Measurements from ENCODE around the gene WAPL.
A peak's percentile ranks its signal among the peaks of the same experiment; 100 is the strongest.

Gene WAPL

GRCh38 chr10:86392723-86393094, 128.9 kb downstream of the WAPL start:
- no peaks in the 10 kb centered on the region for H3K9me3 ChIP-seq (replicated peaks in 1 of 2; ENCODE audit: control insufficient read depth in 2 of 2, insufficient read depth in 1 of 2, low read depth in 1 of 2, low read length in 2 of 2)
- no peak overlapping the region for H3K9ac ChIP-seq (ENCODE audit: low read depth, low read length, poor library complexity)
- no peak overlapping the region for H3K4me3 ChIP-seq (ENCODE audit: low read length in 2 of 2)
- no peak overlapping the region for H3K4ac ChIP-seq (ENCODE audit: low read length)
- H3K4me2 ChIP-seq (ENCODE audit: insufficient read depth, low read length, poor library complexity, severe bottlenecking): no peak overlapping the region
- no peak overlapping the region for H3K27ac ChIP-seq (replicated peaks; ENCODE audit: low read length)
- H2BK120ac ChIP-seq (ENCODE audit: low read depth, low read length): no peak overlapping the region
- no peak overlapping the region for H2BK15ac ChIP-seq (ENCODE audit: low read length)
- H3K18ac ChIP-seq (ENCODE audit: low read length): peak overlapping the region; percentile 13
- no peak overlapping the region for H2AK5ac ChIP-seq (ENCODE audit: low read depth, low read length)
- no peak overlapping the region for H4K8ac ChIP-seq (ENCODE audit: low read depth, low read length)
- H3K4me1 ChIP-seq (ENCODE audit: control insufficient read depth in 2 of 2, insufficient read depth in 1 of 2, low read depth in 1 of 2, low read length in 2 of 2): peaks cover 0 to 5% of the 10 kb centered on the region in 2 donors
- peaks cover 2% of the 10 kb centered on the region for H3K79me1 ChIP-seq (ENCODE audit: low read depth, low read length)
- H2AFZ ChIP-seq (ENCODE audit: low read length): no peak overlapping the region
- DNase-seq (ENCODE audit: low spot score): no peak
- H3K14ac ChIP-seq (ENCODE audit: low read length): no peak overlapping the region
- no CpG with 5 or more reads among the region's 7 CpGs for WGBS, 2 donors (ENCODE audit: extremely low coverage in 2 of 2, insufficient read length in 2 of 2, insufficient replicate concordance in 1 of 2)
- H4K91ac ChIP-seq (ENCODE audit: low read depth, low read length, poor library complexity): no peak overlapping the region
- no peak overlapping the region for H2BK5ac ChIP-seq (ENCODE audit: low read length)
- no peak overlapping the region for H3K23ac ChIP-seq (ENCODE audit: low read depth, low read length, poor library complexity)
- no peak overlapping the region for H2BK12ac ChIP-seq (ENCODE audit: low read length)
- peaks cover 0 to 69% (median 6%) of the 10 kb centered on the region in 3 experiments for H3K27me3 ChIP-seq (ENCODE audit: control insufficient read depth in 3 of 3, insufficient read depth in 3 of 3, low read depth in 1 of 3, low read length in 3 of 3)
- no peaks in the 10 kb centered on the region for H3K36me3 ChIP-seq (replicated peaks in 1 of 2; ENCODE audit: control insufficient read depth in 2 of 2, insufficient read depth in 2 of 2, low read length in 2 of 2)

- Histone ChIP-seq H2BK120ac (ENCODE audit: low read depth, low read length) (no peak overlapping the region), H3K36me3 (replicated peaks in 1 of 2; ENCODE audit: control insufficient read depth in 2 of 2, insufficient read depth in 2 of 2, low read length in 2 of 2) (no peaks in the 10 kb centered on the region), H3K4me2 (ENCODE audit: insufficient read depth, low read length, poor library complexity, severe bottlenecking) (no peak overlapping the region), H3K27me3 (ENCODE audit: control insufficient read depth in 3 of 3, insufficient read depth in 3 of 3, low read depth in 1 of 3, low read length in 3 of 3) (peaks cover 0 to 69% (median 6%) of the 10 kb centered on the region in 3 experiments), H3K14ac (ENCODE audit: low read length) (no peak overlapping the region), H4K8ac (ENCODE audit: low read depth, low read length) (no peak overlapping the region), H3K4me3 (ENCODE audit: low read length in 2 of 2) (no peak overlapping the region), H2AFZ (ENCODE audit: low read length) (no peak overlapping the region), H3K4me1 (ENCODE audit: control insufficient read depth in 2 of 2, insufficient read depth in 1 of 2, low read depth in 1 of 2, low read length in 2 of 2) (peaks cover 0 to 7% of the 10 kb centered on the region in 2 donors), H2BK12ac (ENCODE audit: low read length) (no peak overlapping the region), H4K91ac (ENCODE audit: low read depth, low read length, poor library complexity) (peak overlapping the region; percentile 69), H3K23ac (ENCODE audit: low read depth, low read length, poor library complexity) (peak overlapping the region; percentile 67), H2AK5ac (ENCODE audit: low read depth, low read length) (peak overlapping the region; percentile 38), H3K18ac (ENCODE audit: low read length) (peak overlapping the region; percentile 13), H3K79me1 (ENCODE audit: low read depth, low read length) (peaks cover 2% of the 10 kb centered on the region), H3K9ac (ENCODE audit: low read depth, low read length, poor library complexity) (peak overlapping the region; percentile 55), H2BK15ac (ENCODE audit: low read length) (no peak overlapping the region), H3K4ac (ENCODE audit: low read length) (no peak overlapping the region), H3K9me3 (replicated peaks in 1 of 2; ENCODE audit: control insufficient read depth in 2 of 2, insufficient read depth in 1 of 2, low read depth in 1 of 2, low read length in 2 of 2) (no peaks in the 10 kb centered on the region), H2BK5ac (ENCODE audit: low read length) (no peak overlapping the region), H3K27ac (replicated peaks; ENCODE audit: low read length) (no peak overlapping the region)
- WGBS, 2 donors (ENCODE audit: extremely low coverage in 2 of 2, insufficient read length in 2 of 2, insufficient replicate concordance in 1 of 2): no CpG with 5 or more reads among the region's 12 CpGs
- no peak for DNase-seq (ENCODE audit: low spot score)
Observed at GRCh38 chr10:86391986-86392722, 129.4 kb downstream of the WAPL start.

- H2AK5ac ChIP-seq (ENCODE audit: low read depth, low read length): no peak overlapping the region
- no peak overlapping the region for H2BK5ac ChIP-seq (ENCODE audit: low read length)
- peak overlapping the region; percentile 1 for H3K18ac ChIP-seq (ENCODE audit: low read length)
- no peak overlapping the region for H4K8ac ChIP-seq (ENCODE audit: low read depth, low read length)
- no peak overlapping the region for H2BK12ac ChIP-seq (ENCODE audit: low read length)
- WGBS, 2 donors (ENCODE audit: extremely low coverage in 2 of 2, insufficient read length in 2 of 2, insufficient replicate concordance in 1 of 2): no CpG with 5 or more reads among the region's 8 CpGs
- H3K9ac ChIP-seq (ENCODE audit: low read depth, low read length, poor library complexity): no peak overlapping the region
- no peak overlapping the region for H2AFZ ChIP-seq (ENCODE audit: low read length)
- H3K9me3 ChIP-seq (replicated peaks in 1 of 2; ENCODE audit: control insufficient read depth in 2 of 2, insufficient read depth in 1 of 2, low read depth in 1 of 2, low read length in 2 of 2): no peaks in the 10 kb centered on the region
- H4K91ac ChIP-seq (ENCODE audit: low read depth, low read length, poor library complexity): no peak overlapping the region
- no peak for DNase-seq (ENCODE audit: low spot score)
- no peak overlapping the region for H3K27ac ChIP-seq (replicated peaks; ENCODE audit: low read length)
- H2BK120ac ChIP-seq (ENCODE audit: low read depth, low read length): no peak overlapping the region
- H3K4me1 ChIP-seq (ENCODE audit: control insufficient read depth in 2 of 2, insufficient read depth in 1 of 2, low read depth in 1 of 2, low read length in 2 of 2): peaks cover 0 to 8% of the 10 kb centered on the region in 2 donors
- no peak overlapping the region for H3K4me2 ChIP-seq (ENCODE audit: insufficient read depth, low read length, poor library complexity, severe bottlenecking)
- H3K4ac ChIP-seq (ENCODE audit: low read length): no peak overlapping the region
- H3K27me3 ChIP-seq (ENCODE audit: control insufficient read depth in 3 of 3, insufficient read depth in 3 of 3, low read depth in 1 of 3, low read length in 3 of 3): peaks cover 0 to 68% (median 6%) of the 10 kb centered on the region in 3 experiments
- no peak overlapping the region for H3K4me3 ChIP-seq (ENCODE audit: low read length in 2 of 2)
- no peak overlapping the region for H3K23ac ChIP-seq (ENCODE audit: low read depth, low read length, poor library complexity)
- H3K14ac ChIP-seq (ENCODE audit: low read length): no peak overlapping the region
- H2BK15ac ChIP-seq (ENCODE audit: low read length): no peak overlapping the region
- no peaks in the 10 kb centered on the region for H3K36me3 ChIP-seq (replicated peaks in 1 of 2; ENCODE audit: control insufficient read depth in 2 of 2, insufficient read depth in 2 of 2, low read length in 2 of 2)
- H3K79me1 ChIP-seq (ENCODE audit: low read depth, low read length): peaks cover 2% of the 10 kb centered on the region
Observed at GRCh38 chr10:86391236-86391840, 130.3 kb downstream of the WAPL start.

DNA sequence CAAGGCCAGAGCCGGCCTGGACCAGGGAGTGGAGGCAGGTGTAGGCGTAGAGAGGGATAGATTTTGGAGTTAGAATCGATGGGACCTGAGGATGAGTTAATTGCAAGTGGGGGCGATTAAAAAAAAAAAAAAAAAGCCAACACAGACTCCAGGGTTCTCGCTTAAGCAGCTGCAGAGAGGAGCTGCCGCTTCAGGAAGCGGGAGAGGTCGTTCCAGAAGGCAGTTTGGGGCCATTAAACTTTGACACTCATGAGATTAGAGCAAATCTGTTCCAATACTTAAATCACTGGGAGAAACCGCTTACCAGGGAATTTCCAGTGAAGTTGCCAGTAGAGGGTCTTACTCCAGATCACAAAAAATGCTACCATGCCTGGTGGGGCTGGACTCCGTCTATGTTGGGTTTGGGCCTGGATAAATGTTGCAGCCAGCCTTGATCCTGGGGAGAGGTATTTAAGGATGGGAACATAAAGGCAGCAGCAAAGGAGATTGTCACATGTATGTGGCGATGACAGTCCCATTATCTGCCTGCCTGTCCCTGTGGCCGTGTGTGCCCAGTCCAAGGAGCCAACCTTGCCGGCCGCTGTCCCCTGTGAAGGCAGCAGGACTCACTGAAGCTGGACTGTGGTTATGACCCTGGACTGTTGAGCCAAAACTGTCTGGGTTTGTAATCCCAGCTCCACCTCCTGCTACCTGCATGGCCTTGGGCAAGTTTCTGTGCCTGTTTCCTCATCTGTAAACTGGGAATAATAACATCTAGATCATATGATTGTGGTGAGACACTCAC, 131.1 kb downstream of the WAPL start:
- no peak overlapping the region for H2BK5ac ChIP-seq (ENCODE audit: low read length)
- no peak overlapping the region for H4K8ac ChIP-seq (ENCODE audit: low read depth, low read length)

More for the DNA sequence above, 131.1 kb downstream of the WAPL start:
- Histone ChIP-seq H3K18ac (ENCODE audit: low read length) (no peak overlapping the region), H3K79me1 (ENCODE audit: low read depth, low read length) (peaks cover 2% of the 10 kb centered on the region), H3K9me3 (replicated peaks in 1 of 2; ENCODE audit: control insufficient read depth in 2 of 2, insufficient read depth in 1 of 2, low read depth in 1 of 2, low read length in 2 of 2) (no peaks in the 10 kb centered on the region), H4K91ac (ENCODE audit: low read depth, low read length, poor library complexity) (no peak overlapping the region), H2BK15ac (ENCODE audit: low read length) (no peak overlapping the region), H3K27ac (replicated peaks; ENCODE audit: low read length) (no peak overlapping the region), H3K14ac (ENCODE audit: low read length) (no peak overlapping the region), H3K4me2 (ENCODE audit: insufficient read depth, low read length, poor library complexity, severe bottlenecking) (no peak overlapping the region), H2BK120ac (ENCODE audit: low read depth, low read length) (no peak overlapping the region), H3K9ac (ENCODE audit: low read depth, low read length, poor library complexity) (no peak overlapping the region), H2BK12ac (ENCODE audit: low read length) (no peak overlapping the region), H3K36me3 (replicated peaks in 1 of 2; ENCODE audit: control insufficient read depth in 2 of 2, insufficient read depth in 2 of 2, low read length in 2 of 2) (no peaks in the 10 kb centered on the region), H3K4ac (ENCODE audit: low read length) (no peak overlapping the region), H2AK5ac (ENCODE audit: low read depth, low read length) (no peak overlapping the region), H2AFZ (ENCODE audit: low read length) (peak overlapping the region; percentile 72), H3K4me3 (ENCODE audit: low read length in 2 of 2) (no peak overlapping the region), H3K23ac (ENCODE audit: low read depth, low read length, poor library complexity) (no peak overlapping the region), H3K4me1 (ENCODE audit: control insufficient read depth in 2 of 2, insufficient read depth in 1 of 2, low read depth in 1 of 2, low read length in 2 of 2) (peaks cover 0 to 8% of the 10 kb centered on the region in 2 donors), H3K27me3 (ENCODE audit: control insufficient read depth in 3 of 3, insufficient read depth in 3 of 3, low read depth in 1 of 3, low read length in 3 of 3) (peaks cover 0 to 65% (median 6%) of the 10 kb centered on the region in 3 experiments)
- WGBS, 2 donors (ENCODE audit: extremely low coverage in 2 of 2, insufficient read length in 2 of 2, insufficient replicate concordance in 1 of 2): 100% methylated on average over 3 of the region's 14 CpGs; no CpG with 5 or more reads in 1 of the 2 donors
- no peak for DNase-seq (ENCODE audit: low spot score)

Data from neuronal stem cell (in vitro differentiated cells).